GM23338 (cell line): ENCODE data around the gene ZDHHC8. TPM values are rescaled to one million over a fixed set of nuclear protein-coding genes. Genes with fewer than 3 reads are reported as not detected.

Experiments used
- ATAC-seq: fragments of 200-7000 bp; cut with Tn5 transposase; 3 replicates; pipeline ENCODE4 v1.9.1; 2020
- DNase-seq: peaks from one replicate; pipeline ENCODE4 v3.0.0-alpha.2; 2015; ENCODE audit warnings: low spot score
- H2AFZ ChIP-seq: fragments of 200-600 bp; sonication (generic); 2 replicates; pipeline ENCODE4 v1.8.0; 2016; ENCODE audit warnings: antibody characterized with exemption, mild to moderate bottlenecking, moderate library complexity
- H3F3A ChIP-seq: fragments of 200-600 bp; sonication (generic); replicated peaks from 2 replicates; pipeline ENCODE4 v1.8.0; 2017; ENCODE audit warnings: antibody characterized with exemption, mixed run types, low read depth
- H3K27ac ChIP-seq: fragments of 200-600 bp; sonication (generic); 2 replicates; pipeline ENCODE4 v1.6.1; 2016; ENCODE audit warnings: low read depth
- H3K27me3 ChIP-seq: fragments of 200-600 bp; sonication (generic); 2 replicates; pipeline ENCODE4 v1.8.0; 2016; ENCODE audit warnings: mild to moderate bottlenecking, mixed run types, moderate library complexity; ENCODE audit not compliant: insufficient read depth
- H3K36me3 ChIP-seq: fragments of 200-600 bp; sonication (generic); 2 replicates; pipeline ENCODE4 v1.8.0; 2016; ENCODE audit warnings: mild to moderate bottlenecking; ENCODE audit not compliant: insufficient read depth
- H3K4me1 ChIP-seq: fragments of 200-600 bp; sonication (generic); 2 replicates; pipeline ENCODE4 v1.8.0; 2016; ENCODE audit warnings: mild to moderate bottlenecking, moderate library complexity; ENCODE audit not compliant: insufficient read depth
- H3K4me2 ChIP-seq: fragments of 200-600 bp; sonication (generic); 2 replicates; pipeline ENCODE4 v1.7.1; 2017; ENCODE audit warnings: mixed run types
- H3K4me3 ChIP-seq: fragments of 200-600 bp; sonication (generic); 2 replicates; pipeline ENCODE4 v1.6.1; 2016; ENCODE audit warnings: mixed run types
- H3K79me2 ChIP-seq: fragments of 200-600 bp; sonication (generic); replicated peaks from 2 replicates; pipeline ENCODE4 v1.8.0; 2017; ENCODE audit warnings: mild to moderate bottlenecking; ENCODE audit not compliant: insufficient read depth
- H3K9me2 ChIP-seq: fragments of 200-600 bp; sonication (generic); 2 replicates; pipeline ENCODE4 v1.8.0; 2017; ENCODE audit not compliant: insufficient read depth
- H4K20me1 ChIP-seq: fragments of 200-600 bp; sonication (generic); replicated peaks from 2 replicates; pipeline ENCODE4 v1.8.0; 2017; ENCODE audit warnings: mild to moderate bottlenecking; ENCODE audit not compliant: insufficient read depth
- H3K27ac Mint-ChIP-seq: 2 replicates; pipeline ENCODE4 v1.8.0; 2020; ENCODE audit warnings: inconsistent platforms, mild to moderate bottlenecking, moderate library complexity, mixed read lengths
- H3K27me3 Mint-ChIP-seq: 3 replicates; pipeline ENCODE4 v1.8.0; 2022; ENCODE audit warnings: low read depth, mild to moderate bottlenecking, moderate library complexity, mixed read lengths, inconsistent platforms; ENCODE audit not compliant: insufficient read depth, poor library complexity
- H3K36me3 Mint-ChIP-seq: 3 replicates; pipeline ENCODE4 v1.8.0; 2021; ENCODE audit warnings: low read depth, mild to moderate bottlenecking, inconsistent platforms, moderate library complexity, mixed read lengths
- H3K4me1 Mint-ChIP-seq: 3 replicates; pipeline ENCODE4 v1.8.0; 2020; ENCODE audit warnings: mild to moderate bottlenecking, inconsistent platforms, mixed read lengths
- H3K4me3 Mint-ChIP-seq: 3 replicates; pipeline ENCODE4 v1.8.0; 2021; ENCODE audit warnings: moderate library complexity, mild to moderate bottlenecking, inconsistent platforms, mixed read lengths
- H3K9me3 Mint-ChIP-seq: 3 replicates; pipeline ENCODE4 v1.8.0; 2020; ENCODE audit warnings: moderate library complexity, mild to moderate bottlenecking, inconsistent platforms, mixed read lengths
- EZH2 ChIP-seq: fragments of 200-600 bp; sonication (generic); IDR thresholded peaks from one replicate; pipeline ENCODE4 v1.8.0; 2017; ENCODE audit warnings: antibody characterized with exemption, mild to moderate bottlenecking, low read depth; ENCODE audit not compliant: unreplicated experiment
- JUNB ChIP-seq: IDR thresholded peaks from one replicate; pipeline ENCODE4 v1.6.1; 2016; ENCODE audit warnings: antibody characterized with exemption; ENCODE audit not compliant: unreplicated experiment
- NANOG ChIP-seq: IDR thresholded peaks from 2 replicates; pipeline ENCODE4 v1.6.1; 2016; ENCODE audit warnings: antibody characterized with exemption, borderline replicate concordance
- ZNF331 ChIP-seq: fragments of 250-450 bp; sonication (Bioruptor Pico); IDR thresholded peaks from 2 replicates; pipeline ENCODE4 v1.5.0; 2020; ENCODE audit warnings: low read depth, mild to moderate bottlenecking, moderate library complexity
- polyA plus RNA-seq: library from polyadenylated mRNA; unstranded; fragments of >200 nt; fragmentation: Nextera tagmentation; extraction: Ambion mirVana; gene quantifications from 2 replicates; pipeline ENCODE4 v1.2.1, GENCODE V29; 2016
- total RNA-seq: library from RNA; depleted of rRNA; stranded (reverse); fragments of >200 nt; shearing (Covaris generic); gene quantifications from 2 replicates; pipeline ENCODE4 v1.2.3, GENCODE V29; 2014
- TF ChIP-seq, protein P1 (sequence below): IDR thresholded peaks from one replicate; pipeline ENCODE4 v1.6.1; 2018; ENCODE audit warnings: antibody characterized with exemption; ENCODE audit not compliant: unreplicated experiment
- TF ChIP-seq, protein P2 (sequence below), 2 experiments: fragments of 200-600 bp in 1 of 2; sonication (generic) in 1 of 2; conservative IDR thresholded peaks; 2 replicates each; pipeline versions ENCODE4 v1.5.1 to v1.6.1; 2016 to 2017; ENCODE audit warnings: antibody characterized with exemption in 2 of 2, low read depth in 2 of 2, mild to moderate bottlenecking in 2 of 2, moderate library complexity in 1 of 2

The ZDHHC8 gene
- total and polyA plus RNA-seq, 2 experiments from 2014 or later, result 13.7 to 47.6 TPM

DNA sequence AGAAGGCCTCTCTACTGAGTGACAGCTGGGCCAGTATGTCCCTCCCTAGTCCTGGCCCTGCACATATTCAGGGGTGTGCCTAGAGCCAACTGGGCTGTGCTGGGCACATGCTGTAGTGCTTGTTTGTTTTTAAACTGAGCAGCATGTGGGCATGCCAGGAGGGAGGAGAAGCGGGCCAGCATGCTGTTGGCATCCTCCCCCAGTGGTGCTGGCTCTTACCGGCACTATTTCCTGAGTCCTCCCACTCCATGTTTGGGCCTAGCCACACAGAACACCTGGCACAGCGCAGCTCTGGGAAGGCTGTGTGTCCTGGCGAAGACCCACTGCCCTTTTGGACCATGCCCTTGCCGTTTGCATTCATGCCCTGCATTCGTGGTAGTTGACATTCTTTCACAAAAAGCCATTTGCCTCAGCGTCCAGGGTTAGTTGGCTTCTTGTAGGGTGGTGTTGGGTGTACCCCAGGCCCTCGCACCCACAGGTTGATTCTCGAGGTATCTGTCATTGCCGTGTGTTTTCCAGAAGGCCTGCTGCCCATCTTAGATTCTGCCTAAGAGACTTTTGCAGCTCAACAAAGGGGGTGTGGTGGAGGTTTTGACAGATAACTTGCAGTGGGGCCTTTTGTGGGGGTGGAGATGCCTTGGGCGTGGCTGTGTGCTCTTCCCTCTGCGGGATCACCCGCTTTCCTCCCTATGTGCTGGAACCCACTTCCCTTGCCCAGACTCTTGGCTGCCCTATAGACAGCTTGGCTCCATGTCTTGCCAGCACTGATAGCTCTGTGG is 38.0 kb upstream of the ZDHHC8 start:
- H3K36me3 Mint-ChIP-seq, result peaks cover 99% of the 10 kb centered on the region
- no peak overlapping the region for H3K27ac Mint-ChIP-seq
- Histone ChIP-seq H4K20me1 (peaks cover 41% of the 10 kb centered on the region), H2AFZ (no peak overlapping the region), H3K27me3 (no peaks in the 10 kb centered on the region), H3F3A (peaks cover 20% of the 10 kb centered on the region), H3K4me2 (no peak overlapping the region), H3K4me1 (no peaks in the 10 kb centered on the region), H3K36me3 (peaks cover 60% of the 10 kb centered on the region), H3K79me2 (peaks cover 32% of the 10 kb centered on the region), H3K27ac (no peak overlapping the region), H3K4me3 (no peak overlapping the region), H3K9me2 (no peaks in the 10 kb centered on the region)
- DNase-seq (no peak), ATAC-seq (no peak)
- H3K9me3 Mint-ChIP-seq, result no peaks in the 10 kb centered on the region
- H3K4me1 Mint-ChIP-seq, result no peaks in the 10 kb centered on the region
- H3K27me3 Mint-ChIP-seq, result peaks cover 8% of the 10 kb centered on the region
- no peak for TF ChIP-seq NANOG
- no peak for TF ChIP-seq ZNF331 (CRISPR knock-in tag)
- TF ChIP-seq, protein P1, sequence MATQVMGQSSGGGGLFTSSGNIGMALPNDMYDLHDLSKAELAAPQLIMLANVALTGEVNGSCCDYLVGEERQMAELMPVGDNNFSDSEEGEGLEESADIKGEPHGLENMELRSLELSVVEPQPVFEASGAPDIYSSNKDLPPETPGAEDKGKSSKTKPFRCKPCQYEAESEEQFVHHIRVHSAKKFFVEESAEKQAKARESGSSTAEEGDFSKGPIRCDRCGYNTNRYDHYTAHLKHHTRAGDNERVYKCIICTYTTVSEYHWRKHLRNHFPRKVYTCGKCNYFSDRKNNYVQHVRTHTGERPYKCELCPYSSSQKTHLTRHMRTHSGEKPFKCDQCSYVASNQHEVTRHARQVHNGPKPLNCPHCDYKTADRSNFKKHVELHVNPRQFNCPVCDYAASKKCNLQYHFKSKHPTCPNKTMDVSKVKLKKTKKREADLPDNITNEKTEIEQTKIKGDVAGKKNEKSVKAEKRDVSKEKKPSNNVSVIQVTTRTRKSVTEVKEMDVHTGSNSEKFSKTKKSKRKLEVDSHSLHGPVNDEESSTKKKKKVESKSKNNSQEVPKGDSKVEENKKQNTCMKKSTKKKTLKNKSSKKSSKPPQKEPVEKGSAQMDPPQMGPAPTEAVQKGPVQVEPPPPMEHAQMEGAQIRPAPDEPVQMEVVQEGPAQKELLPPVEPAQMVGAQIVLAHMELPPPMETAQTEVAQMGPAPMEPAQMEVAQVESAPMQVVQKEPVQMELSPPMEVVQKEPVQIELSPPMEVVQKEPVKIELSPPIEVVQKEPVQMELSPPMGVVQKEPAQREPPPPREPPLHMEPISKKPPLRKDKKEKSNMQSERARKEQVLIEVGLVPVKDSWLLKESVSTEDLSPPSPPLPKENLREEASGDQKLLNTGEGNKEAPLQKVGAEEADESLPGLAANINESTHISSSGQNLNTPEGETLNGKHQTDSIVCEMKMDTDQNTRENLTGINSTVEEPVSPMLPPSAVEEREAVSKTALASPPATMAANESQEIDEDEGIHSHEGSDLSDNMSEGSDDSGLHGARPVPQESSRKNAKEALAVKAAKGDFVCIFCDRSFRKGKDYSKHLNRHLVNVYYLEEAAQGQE, result no peak
- no peak for TF ChIP-seq EZH2
- no peak for TF ChIP-seq JUNB
- TF ChIP-seq, protein P2, sequence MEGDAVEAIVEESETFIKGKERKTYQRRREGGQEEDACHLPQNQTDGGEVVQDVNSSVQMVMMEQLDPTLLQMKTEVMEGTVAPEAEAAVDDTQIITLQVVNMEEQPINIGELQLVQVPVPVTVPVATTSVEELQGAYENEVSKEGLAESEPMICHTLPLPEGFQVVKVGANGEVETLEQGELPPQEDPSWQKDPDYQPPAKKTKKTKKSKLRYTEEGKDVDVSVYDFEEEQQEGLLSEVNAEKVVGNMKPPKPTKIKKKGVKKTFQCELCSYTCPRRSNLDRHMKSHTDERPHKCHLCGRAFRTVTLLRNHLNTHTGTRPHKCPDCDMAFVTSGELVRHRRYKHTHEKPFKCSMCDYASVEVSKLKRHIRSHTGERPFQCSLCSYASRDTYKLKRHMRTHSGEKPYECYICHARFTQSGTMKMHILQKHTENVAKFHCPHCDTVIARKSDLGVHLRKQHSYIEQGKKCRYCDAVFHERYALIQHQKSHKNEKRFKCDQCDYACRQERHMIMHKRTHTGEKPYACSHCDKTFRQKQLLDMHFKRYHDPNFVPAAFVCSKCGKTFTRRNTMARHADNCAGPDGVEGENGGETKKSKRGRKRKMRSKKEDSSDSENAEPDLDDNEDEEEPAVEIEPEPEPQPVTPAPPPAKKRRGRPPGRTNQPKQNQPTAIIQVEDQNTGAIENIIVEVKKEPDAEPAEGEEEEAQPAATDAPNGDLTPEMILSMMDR (conservative IDR thresholded peaks at IDR 0.05; ENCODE audit: low read depth in 2 of 2), result no peak
- H3K4me3 Mint-ChIP-seq, result no peak overlapping the region

GRCh38 chr22:20094197-20094807 is 37.3 kb upstream of the ZDHHC8 start:
- Histone ChIP-seq H3K36me3 (peaks cover 57% of the 10 kb centered on the region), H3K4me2 (no peak overlapping the region), H3K79me2 (peaks cover 38% of the 10 kb centered on the region), H2AFZ (no peak overlapping the region), H3F3A (peaks cover 16% of the 10 kb centered on the region), H4K20me1 (peaks cover 34% of the 10 kb centered on the region), H3K27me3 (no peaks in the 10 kb centered on the region), H3K27ac (no peak overlapping the region), H3K4me1 (no peaks in the 10 kb centered on the region), H3K4me3 (no peak overlapping the region), H3K9me2 (no peaks in the 10 kb centered on the region)
- TF ChIP-seq EZH2, result no peak
- TF ChIP-seq, protein P2 (conservative IDR thresholded peaks at IDR 0.05; ENCODE audit: low read depth in 2 of 2), result peak in 1 of 2 experiments; percentile 15; a peak in 1 of 4 replicates
- no peaks in the 10 kb centered on the region for H3K9me3 Mint-ChIP-seq
- no peak overlapping the region for H3K4me3 Mint-ChIP-seq
- H3K36me3 Mint-ChIP-seq, result peaks cover 99% of the 10 kb centered on the region
- ATAC-seq, result peak; percentile 51; the same call in 2 of the 3 replicates
- H3K4me1 Mint-ChIP-seq, result no peaks in the 10 kb centered on the region; the same call in 1 of the 3 replicates
- no peak overlapping the region for H3K27ac Mint-ChIP-seq
- H3K27me3 Mint-ChIP-seq, result peaks cover 8% of the 10 kb centered on the region
- no peak for DNase-seq
